Fibroblast of lung (primary cell): ENCODE data around the gene OR4D2.

Experiments
- CTCF ChIP-seq, 2 donors: IDR thresholded peaks in 1 of 2; conservative IDR thresholded peaks in 1 of 2; 1 replicate in 1 of 2; 2 replicates in 1 of 2; pipeline ENCODE4 v1.5.1; 2011 to 2012; ENCODE audit warnings: low read length in 2 of 2, control low read depth in 1 of 2, inconsistent platforms in 1 of 2, low read depth in 1 of 2, mild to moderate bottlenecking in 1 of 2
- EZH2 ChIP-seq: IDR thresholded peaks from 2 replicates; pipeline ENCODE4 v1.5.1; 2012; ENCODE audit warnings: low read length, control low read depth, mild to moderate bottlenecking; ENCODE audit errors: missing control alignments

GRCh38 chr17:58200024-58200633 lies 33.3 kb downstream of the OR4D2 start:
- TF ChIP-seq CTCF (conservative IDR thresholded peaks at IDR 0.05 in 1 of 2, IDR thresholded peaks at IDR 0.05 in 1 of 2; ENCODE audit: low read depth in 1 of 2, low read length in 2 of 2) (peak; percentile 26 to 56), EZH2 (no peak)
